Right lobe of liver (tissue), 4 donors: ENCODE measurements around the gene SHMT1.

ENCODE experiments used
- CTCF ChIP-seq, 4 donors: fragments of 200-600 bp in 3 of 4; fragments of 450-650 bp in 1 of 4; IDR thresholded peaks; one replicate each; pipeline versions ENCODE4 v1.5.1 to v1.8.0; 2016 to 2022; ENCODE audit warnings: antibody characterized with exemption in 4 of 4, mild to moderate bottlenecking in 2 of 4
- POLR2A ChIP-seq: fragments of 450-650 bp; IDR thresholded peaks from one replicate; pipeline ENCODE4 v1.6.1; 2017; ENCODE audit warnings: antibody characterized with exemption, mild to moderate bottlenecking
- donor health status: DM: no; HTN: no; CAD: no.
- donor health status: DM: no; HTN: no; CAD: no.
- donor health status: DM: no; HTN: yes; CAD: no.

GRCh38 chr17:18320301-18320700, 43.0 kb downstream of the SHMT1 start:
- no peak for TF ChIP-seq POLR2A
- TF ChIP-seq CTCF (IDR thresholded peaks at IDR 0.05), result no peak
